ENCODE results near the gene HERPUD1.

Gene HERPUD1

DNA sequence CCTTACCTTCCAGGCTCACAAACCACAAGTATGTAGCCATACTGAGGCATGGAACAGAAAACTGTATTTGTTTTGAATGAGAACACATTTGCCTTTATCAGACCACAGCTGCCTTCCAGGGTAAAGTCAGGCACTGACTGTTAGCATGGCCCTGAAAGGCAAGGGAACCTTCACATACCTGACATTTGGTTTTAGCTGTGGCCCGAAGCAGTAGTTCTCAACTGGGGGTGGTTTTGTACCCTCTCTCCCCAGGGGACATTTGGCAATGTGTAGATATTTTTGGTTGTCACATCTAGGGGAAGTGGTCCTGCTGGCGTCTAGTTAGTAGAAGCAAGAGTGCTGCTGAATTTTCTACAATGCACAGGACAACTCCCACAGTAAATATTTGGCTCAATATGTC lies 9.2 kb downstream of the HERPUD1 start:
- H3K36me3 ChIP-seq (ENCODE audit: insufficient read depth, low read length) = peaks cover 93% of the 10 kb centered on the region
- H4K20me1 ChIP-seq (ENCODE audit: insufficient read depth, low read length) = peaks cover 8% of the 10 kb centered on the region; the same call in 1 of the 2 replicates
- H3K79me2 ChIP-seq (ENCODE audit: insufficient read depth, low read length) = peaks cover 24% of the 10 kb centered on the region
- no peak for DNase-seq
- H3K9ac ChIP-seq (ENCODE audit: low read depth, low read length) = no peak overlapping the region
- H3K27me3 ChIP-seq (ENCODE audit: insufficient read depth, low read length, poor library complexity) = no peaks in the 10 kb centered on the region
- H3K9me3 ChIP-seq (ENCODE audit: insufficient read depth, low read length, severe bottlenecking) = no peaks in the 10 kb centered on the region
- H3K4me1 ChIP-seq (ENCODE audit: insufficient read depth, low read length) = peaks cover 11% of the 10 kb centered on the region
- H3K4me2 ChIP-seq (ENCODE audit: insufficient read depth, low read length) = no peak overlapping the region
- no peak overlapping the region for H3K27ac ChIP-seq (ENCODE audit: low read length)
- no peak overlapping the region for H2AFZ ChIP-seq (ENCODE audit: low read depth, low read length)
- no peak for TF ChIP-seq EZH2 (IDR thresholded peaks at IDR 0.05; ENCODE audit: borderline replicate concordance, low read depth, low read length, severe bottlenecking)
- TF ChIP-seq, protein P1, sequence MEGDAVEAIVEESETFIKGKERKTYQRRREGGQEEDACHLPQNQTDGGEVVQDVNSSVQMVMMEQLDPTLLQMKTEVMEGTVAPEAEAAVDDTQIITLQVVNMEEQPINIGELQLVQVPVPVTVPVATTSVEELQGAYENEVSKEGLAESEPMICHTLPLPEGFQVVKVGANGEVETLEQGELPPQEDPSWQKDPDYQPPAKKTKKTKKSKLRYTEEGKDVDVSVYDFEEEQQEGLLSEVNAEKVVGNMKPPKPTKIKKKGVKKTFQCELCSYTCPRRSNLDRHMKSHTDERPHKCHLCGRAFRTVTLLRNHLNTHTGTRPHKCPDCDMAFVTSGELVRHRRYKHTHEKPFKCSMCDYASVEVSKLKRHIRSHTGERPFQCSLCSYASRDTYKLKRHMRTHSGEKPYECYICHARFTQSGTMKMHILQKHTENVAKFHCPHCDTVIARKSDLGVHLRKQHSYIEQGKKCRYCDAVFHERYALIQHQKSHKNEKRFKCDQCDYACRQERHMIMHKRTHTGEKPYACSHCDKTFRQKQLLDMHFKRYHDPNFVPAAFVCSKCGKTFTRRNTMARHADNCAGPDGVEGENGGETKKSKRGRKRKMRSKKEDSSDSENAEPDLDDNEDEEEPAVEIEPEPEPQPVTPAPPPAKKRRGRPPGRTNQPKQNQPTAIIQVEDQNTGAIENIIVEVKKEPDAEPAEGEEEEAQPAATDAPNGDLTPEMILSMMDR (IDR thresholded peaks at IDR 0.05; ENCODE audit: borderline replicate concordance, extremely low read depth, low read length, poor library complexity, severe bottlenecking) = no peak
- H3K4me3 ChIP-seq (ENCODE audit: low read depth in 1 of 2, low read length in 2 of 2) = no peak overlapping the region
- ATAC-seq (ENCODE audit: insufficient read depth, low read depth) = no peak

DNA sequence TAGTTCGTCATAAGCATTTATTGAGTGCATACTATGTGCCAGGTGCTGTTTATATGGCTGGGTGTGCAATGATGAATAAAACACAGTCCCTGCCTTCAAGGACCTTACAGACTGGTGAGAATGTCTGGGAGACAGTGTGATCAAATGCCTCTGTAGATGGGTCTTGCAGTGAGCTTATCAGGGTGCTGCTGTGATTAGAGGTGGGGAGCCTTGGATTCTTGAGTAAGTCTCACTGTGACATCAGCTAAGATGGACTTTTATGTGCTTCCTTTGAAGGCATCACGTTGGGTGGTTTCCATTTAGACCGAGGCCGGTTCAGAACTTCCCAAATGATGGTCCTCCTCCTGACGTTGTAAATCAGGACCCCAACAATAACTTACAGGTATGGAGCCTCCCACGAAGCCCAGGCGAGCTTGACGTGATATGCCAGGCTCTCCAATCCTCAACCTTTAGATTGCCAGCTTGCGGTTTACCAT lies 10.0 kb downstream of the HERPUD1 start:
- peaks cover 17% of the 10 kb centered on the region; the same call in 1 of the 2 replicates for H3K79me2 ChIP-seq (ENCODE audit: insufficient read depth, low read length)
- H4K20me1 ChIP-seq (ENCODE audit: insufficient read depth, low read length) = peaks cover 8% of the 10 kb centered on the region; the same call in 1 of the 2 replicates
- no peaks in the 10 kb centered on the region for H3K27me3 ChIP-seq (ENCODE audit: insufficient read depth, low read length, poor library complexity)
- H2AFZ ChIP-seq (ENCODE audit: low read depth, low read length) = no peak overlapping the region
- H3K4me1 ChIP-seq (ENCODE audit: insufficient read depth, low read length) = peaks cover 4% of the 10 kb centered on the region; the same call in 1 of the 2 replicates
- no peak overlapping the region for H3K9ac ChIP-seq (ENCODE audit: low read depth, low read length)
- DNase-seq (no peak), ATAC-seq (ENCODE audit: insufficient read depth, low read depth) (no peak)
- H3K9me3 ChIP-seq (ENCODE audit: insufficient read depth, low read length, severe bottlenecking) = no peaks in the 10 kb centered on the region
- H3K4me2 ChIP-seq (ENCODE audit: insufficient read depth, low read length) = no peak overlapping the region
- no peak overlapping the region for H3K27ac ChIP-seq (ENCODE audit: low read length)
- no peak overlapping the region for H3K4me3 ChIP-seq (ENCODE audit: low read depth in 1 of 2, low read length in 2 of 2)
- peaks cover 85% of the 10 kb centered on the region for H3K36me3 ChIP-seq (ENCODE audit: insufficient read depth, low read length)
- TF ChIP-seq, protein P1 (IDR thresholded peaks at IDR 0.05; ENCODE audit: borderline replicate concordance, extremely low read depth, low read length, poor library complexity, severe bottlenecking) = no peak
- no peak for TF ChIP-seq EZH2 (IDR thresholded peaks at IDR 0.05; ENCODE audit: borderline replicate concordance, low read depth, low read length, severe bottlenecking)

DNA sequence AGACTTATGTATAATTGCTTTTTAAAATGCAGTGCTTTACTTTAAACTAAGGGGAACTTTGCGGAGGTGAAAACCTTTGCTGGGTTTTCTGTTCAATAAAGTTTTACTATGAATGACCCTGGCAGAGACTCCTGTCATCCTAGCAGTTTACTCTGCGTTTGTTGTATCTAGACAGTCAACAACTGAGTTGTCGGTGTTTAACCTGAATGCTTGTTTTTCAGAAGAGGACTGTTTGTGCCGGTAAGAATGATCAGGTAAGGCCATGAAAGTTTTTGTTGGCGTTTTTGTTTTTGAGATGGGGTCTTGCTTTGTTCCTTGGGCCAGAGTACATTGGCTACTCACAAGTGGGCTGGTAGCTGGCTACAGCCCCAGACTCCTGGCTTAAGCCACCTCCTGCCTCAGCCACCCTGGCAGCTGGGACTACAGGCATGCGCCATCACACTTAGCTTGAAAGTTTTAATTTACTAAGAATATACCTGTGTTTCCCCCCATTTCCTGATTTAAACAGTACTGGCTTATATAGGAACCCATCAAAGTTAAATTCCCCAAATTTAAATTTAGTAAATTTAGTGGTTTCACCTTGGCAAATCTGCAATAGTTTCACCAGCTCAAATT lies 11.9 kb downstream of the HERPUD1 start:
- Histone ChIP-seq H3K36me3 (ENCODE audit: insufficient read depth, low read length) (peaks cover 65% of the 10 kb centered on the region), H3K9me3 (ENCODE audit: insufficient read depth, low read length, severe bottlenecking) (no peaks in the 10 kb centered on the region), H4K20me1 (ENCODE audit: insufficient read depth, low read length) (peaks cover 5% of the 10 kb centered on the region; the same call in 1 of the 2 replicates), H2AFZ (ENCODE audit: low read depth, low read length) (no peak overlapping the region), H3K79me2 (ENCODE audit: insufficient read depth, low read length) (peaks cover 1% of the 10 kb centered on the region; the same call in 1 of the 2 replicates), H3K27ac (ENCODE audit: low read length) (no peak overlapping the region), H3K4me3 (ENCODE audit: low read depth in 1 of 2, low read length in 2 of 2) (no peak overlapping the region), H3K4me1 (ENCODE audit: insufficient read depth, low read length) (no peaks in the 10 kb centered on the region), H3K9ac (ENCODE audit: low read depth, low read length) (no peak overlapping the region), H3K4me2 (ENCODE audit: insufficient read depth, low read length) (no peak overlapping the region), H3K27me3 (ENCODE audit: insufficient read depth, low read length, poor library complexity) (no peaks in the 10 kb centered on the region)
- ATAC-seq (ENCODE audit: insufficient read depth, low read depth) = no peak
- TF ChIP-seq EZH2 (IDR thresholded peaks at IDR 0.05; ENCODE audit: borderline replicate concordance, low read depth, low read length, severe bottlenecking) = no peak
- TF ChIP-seq, protein P1 (IDR thresholded peaks at IDR 0.05; ENCODE audit: borderline replicate concordance, extremely low read depth, low read length, poor library complexity, severe bottlenecking) = no peak
- DNase-seq = no peak
